ENCODE measurements around the gene TRIM40.

GRCh38 chr6:30196376-30196775, 60.4 kb downstream of the TRIM40 start:
- TF ChIP-seq POLR2A (IDR thresholded peaks at IDR 0.05; ENCODE audit: low read depth, low read length) (no peak), POLR2AphosphoS5 (IDR thresholded peaks at IDR 0.05; ENCODE audit: low read depth, low read length) (no peak), TAF1 (IDR thresholded peaks at IDR 0.05; ENCODE audit: borderline replicate concordance, low read depth, low read length) (no peak)

All from GM12892 (cell line).